GM12892 (cell line): ENCODE measurements around the gene COL16A1.

Source experiments
- POLR2A ChIP-seq: IDR thresholded peaks from 2 replicates; pipeline ENCODE4 v1.6.1; 2011; ENCODE audit warnings: low read depth, low read length, control low read depth
- POLR2AphosphoS5 ChIP-seq: IDR thresholded peaks from 2 replicates; pipeline ENCODE4 v1.6.1; 2011; ENCODE audit warnings: low read depth, low read length, control low read depth

- TF ChIP-seq POLR2AphosphoS5 (no peak), POLR2A (no peak)
Measured at GRCh38 chr1:31658721-31659120, 45.1 kb downstream of the COL16A1 start.
